Measurements from ENCODE around the gene OSM. TPM values are rescaled to one million over a fixed set of nuclear protein-coding genes. Genes with fewer than 3 reads are reported as not detected.

Gene OSM
- total RNA-seq, 1 experiment from 2014 or later = not detected

Other genes with a start within 250 kb of the OSM start
- not detected in 2 replicates for gene HORMAD2, start 186.4 kb downstream of the OSM start, total RNA-seq (2014; rRNA removed)
- gene LIF, start 20.1 kb downstream of the OSM start, total RNA-seq (2014; rRNA removed) = 23.1 and 23.3 TPM in 2 replicates
- 8.7 and 19.1 TPM in 2 replicates for gene CASTOR1, start 22.7 kb upstream of the OSM start, total RNA-seq (2014; rRNA removed)
- 21.6 and 27.6 TPM in 2 replicates for gene TBC1D10A, start 60.1 kb upstream of the OSM start, total RNA-seq (2014; rRNA removed)
- 37.6 and 77.7 TPM in 2 replicates for gene SF3A1, start 90.0 kb upstream of the OSM start, total RNA-seq (2014; rRNA removed)
- 2.6 and 3.2 TPM in 2 replicates for gene CCDC157, start 90.2 kb upstream of the OSM start, total RNA-seq (2014; rRNA removed)
- 36.0 and 39.5 TPM in 2 replicates for gene RNF215, start 120.6 kb upstream of the OSM start, total RNA-seq (2014; rRNA removed)
- gene SEC14L2, start 130.2 kb upstream of the OSM start, total RNA-seq (2014; rRNA removed) = 34.8 and 40.8 TPM in 2 replicates
- 30.0 and 32.2 TPM in 2 replicates for gene MTFP1, start 158.9 kb upstream of the OSM start, total RNA-seq (2014; rRNA removed)
- gene SEC14L3, start 205.2 kb upstream of the OSM start, total RNA-seq (2014; rRNA removed) = not detected in 2 replicates
- 0.13 TPM in 1 of 2 replicates, not detected in the other for gene SEC14L4, start 238.8 kb upstream of the OSM start, total RNA-seq (2014; rRNA removed)

All from LHCN-M2 (cell line).